Gastrocnemius medialis (tissue), 4 donors: ENCODE measurements around the gene TRIM37. TPM values are rescaled to one million over a fixed set of nuclear protein-coding genes. Genes with fewer than 3 reads are reported as not detected.

Source experiments
- ATAC-seq, 2 donors: fragments of 150-250 bp; one replicate each; pipeline ENCODE4 v1.9.1; 2016
- DNase-seq, 2 donors: peaks; one replicate each; pipeline ENCODE4 v3.0.0-alpha.2; 2019
- H3K27ac ChIP-seq, 4 donors: fragments of 200-600 bp; sonication (generic); 1 replicate in 1 of 4; 2 replicates in 3 of 4; pipeline ENCODE4 v1.5.1; 2016 to 2018; ENCODE audit warnings: mild to moderate bottlenecking in 2 of 4, moderate library complexity in 1 of 4
- H3K27me3 ChIP-seq, 3 donors: fragments of 200-600 bp; sonication (generic) in 2 of 3; 1 replicate in 1 of 3; 2 replicates in 2 of 3; pipeline versions ENCODE4 v1.5.1 to v1.6.0; 2016 to 2019; ENCODE audit warnings: mild to moderate bottlenecking in 1 of 3, moderate library complexity in 1 of 3
- H3K36me3 ChIP-seq, 2 donors: fragments of 200-600 bp; sonication (generic) in 1 of 2; one replicate each; pipeline ENCODE4 v1.5.1; 2017 to 2018
- H3K4me1 ChIP-seq, 2 donors: fragments of 200-600 bp; sonication (generic) in 1 of 2; one replicate each; pipeline ENCODE4 v1.5.1; 2016 to 2017; ENCODE audit warnings: mild to moderate bottlenecking in 2 of 2
- H3K4me3 ChIP-seq, 4 donors: fragments of 200-600 bp; sonication (generic) in 3 of 4; 1 replicate in 1 of 4; 2 replicates in 3 of 4; pipeline ENCODE4 v1.5.1; 2016 to 2019; ENCODE audit warnings: mild to moderate bottlenecking in 2 of 4
- H3K9me3 ChIP-seq, 3 donors: fragments of 200-600 bp; sonication (generic) in 2 of 3; 1 replicate in 1 of 3; 2 replicates in 2 of 3; pipeline ENCODE4 v1.5.1; 2016 to 2019
- CTCF ChIP-seq, 5 experiments: fragments of 450-650 bp in 3 of 5; fragments of 200-600 bp in 2 of 5; sonication (generic) in 2 of 5; IDR thresholded peaks in 4 of 5; conservative IDR thresholded peaks in 1 of 5; 1 replicate in 4 of 5; 2 replicates in 1 of 5; pipeline ENCODE4 v1.5.1; 2016 to 2019; ENCODE audit warnings: antibody characterized with exemption in 5 of 5, mild to moderate bottlenecking in 3 of 5, moderate library complexity in 3 of 5
- POLR2A ChIP-seq, 2 donors: fragments of 450-650 bp; IDR thresholded peaks; one replicate each; pipeline ENCODE4 v1.6.1; 2017; ENCODE audit warnings: antibody characterized with exemption in 2 of 2, mild to moderate bottlenecking in 2 of 2, moderate library complexity in 2 of 2
- in situ Hi-C, 4 donors: fragments of 200-750 bp; cut with MboI; loops; one replicate each; pipeline versions ENCODE4 v1.15.0 to v1.8.0; 2017; ENCODE audit warnings: low sequenced_read_pairs in 4 of 4
- intact Hi-C: fragments of 100-400 bp; cut with DNase I; formaldehyde crosslinking; loops from one replicate; pipeline ENCODE4 v1.15.1; 2023; ENCODE audit warnings: low total_unique reads
- total RNA-seq, 4 donors: library from RNA; depleted of rRNA; stranded (reverse); fragments of >200 nt; gene quantifications; one replicate each; pipeline versions ENCODE4 v1.1.0 to v1.2.3, GENCODE V29; 2016

The TRIM37 gene
- total RNA-seq, 4 donors from 2014 or later = 16.1 to 17.5 (median 16.3) TPM

DNA sequence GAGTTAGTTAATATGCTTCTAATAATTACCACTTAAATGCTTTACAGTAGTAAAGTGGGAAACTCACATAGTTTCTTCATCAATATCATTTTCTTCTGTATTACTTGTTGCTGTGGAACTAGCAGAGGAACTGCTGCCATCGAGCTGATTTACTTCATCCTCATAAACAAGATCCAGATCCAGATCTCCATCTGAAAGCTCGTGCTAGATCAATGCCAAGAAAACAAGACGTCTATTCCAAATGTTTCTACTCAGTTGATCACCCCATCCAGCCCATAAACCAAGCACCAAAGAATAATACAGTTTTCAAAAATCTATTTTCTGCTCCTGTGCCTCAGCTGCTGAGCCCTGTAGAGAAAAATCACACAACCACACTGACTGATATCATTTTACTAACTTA, 59.1 kb downstream of the TRIM37 start:
- no peaks in the 10 kb centered on the region for H3K9me3 ChIP-seq
- H3K4me1 ChIP-seq = no peaks in the 10 kb centered on the region
- H3K4me3 ChIP-seq = no peak overlapping the region
- DNase-seq (no peak), ATAC-seq (no peak)
- intact Hi-C loops (no loop called here), in situ Hi-C loops (no loop called here)
- H3K27me3 ChIP-seq = no peaks in the 10 kb centered on the region
- TF ChIP-seq CTCF (IDR thresholded peaks at IDR 0.05 in 4 of 5, conservative IDR thresholded peaks at IDR 0.05 in 1 of 5) (no peak), POLR2A (IDR thresholded peaks at IDR 0.05) (no peak)
- peaks cover 0 to 42% of the 10 kb centered on the region in 2 donors for H3K36me3 ChIP-seq
- no peak overlapping the region for H3K27ac ChIP-seq

- DNase-seq (no peak), ATAC-seq (no peak)
- Histone ChIP-seq H3K4me3 (no peak overlapping the region), H3K27ac (no peak overlapping the region), H3K36me3 (peaks cover 0 to 51% of the 10 kb centered on the region in 2 donors), H3K4me1 (no peaks in the 10 kb centered on the region), H3K9me3 (no peaks in the 10 kb centered on the region), H3K27me3 (no peaks in the 10 kb centered on the region)
- intact Hi-C loops = no loop called here
- no peak for TF ChIP-seq CTCF (IDR thresholded peaks at IDR 0.05 in 4 of 5, conservative IDR thresholded peaks at IDR 0.05 in 1 of 5)
- TF ChIP-seq POLR2A (IDR thresholded peaks at IDR 0.05) = no peak
- in situ Hi-C loops = no loop called here
Observed at GRCh38 chr17:59046192-59046591, 60.5 kb downstream of the TRIM37 start.

GRCh38 chr17:59038734-59039133, 67.9 kb downstream of the TRIM37 start:
- Histone ChIP-seq H3K9me3 (no peaks in the 10 kb centered on the region), H3K27ac (no peak overlapping the region), H3K27me3 (no peaks in the 10 kb centered on the region), H3K4me1 (peaks cover 3% of the 10 kb centered on the region in 2 donors), H3K4me3 (no peak overlapping the region), H3K36me3 (peaks cover 0 to 41% of the 10 kb centered on the region in 2 donors)
- DNase-seq (no peak), ATAC-seq (no peak)
- in situ Hi-C loops (no loop called here), intact Hi-C loops (no loop called here)
- TF ChIP-seq POLR2A (IDR thresholded peaks at IDR 0.05) (no peak), CTCF (IDR thresholded peaks at IDR 0.05 in 4 of 5, conservative IDR thresholded peaks at IDR 0.05 in 1 of 5) (no peak)

DNA sequence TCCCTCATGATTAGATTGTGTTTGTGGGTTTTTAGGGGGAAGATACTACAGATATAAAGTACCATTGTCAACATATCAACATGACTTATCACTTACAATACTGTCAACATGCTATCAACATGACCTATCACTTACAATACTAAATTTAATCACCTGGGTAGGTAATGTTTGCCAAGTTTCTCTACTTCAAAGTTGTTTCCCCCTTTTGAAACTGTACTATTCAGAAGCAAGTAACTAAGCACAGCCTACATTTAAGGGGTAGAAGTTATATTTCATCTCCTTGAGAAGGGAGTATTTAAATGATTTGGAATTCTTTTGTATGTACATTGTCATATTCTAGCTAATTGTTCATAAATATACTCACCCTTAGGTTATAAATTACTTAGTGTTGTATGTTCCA, 68.7 kb downstream of the TRIM37 start:
- no peak overlapping the region for H3K4me3 ChIP-seq
- H3K4me1 ChIP-seq = peaks cover 3% of the 10 kb centered on the region in 2 donors
- no peak for DNase-seq
- in situ Hi-C loops = no loop called here
- no peaks in the 10 kb centered on the region for H3K27me3 ChIP-seq
- H3K9me3 ChIP-seq = no peaks in the 10 kb centered on the region
- no peak for TF ChIP-seq CTCF (IDR thresholded peaks at IDR 0.05 in 4 of 5, conservative IDR thresholded peaks at IDR 0.05 in 1 of 5)
- no peak for TF ChIP-seq POLR2A (IDR thresholded peaks at IDR 0.05)
- ATAC-seq = no peak
- peaks cover 0 to 33% of the 10 kb centered on the region in 2 donors for H3K36me3 ChIP-seq
- H3K27ac ChIP-seq = no peak overlapping the region
- intact Hi-C loops = no loop called here

- TF ChIP-seq CTCF (IDR thresholded peaks at IDR 0.05 in 4 of 5, conservative IDR thresholded peaks at IDR 0.05 in 1 of 5) = no peak
- TF ChIP-seq POLR2A (IDR thresholded peaks at IDR 0.05) = no peak
- no peak for ATAC-seq
- Histone ChIP-seq H3K27ac (no peak overlapping the region), H3K4me1 (peaks cover 18 to 22% of the 10 kb centered on the region in 2 donors), H3K9me3 (no peaks in the 10 kb centered on the region), H3K4me3 (no peak overlapping the region), H3K36me3 (peaks cover 0 to 4% of the 10 kb centered on the region in 2 donors), H3K27me3 (no peaks in the 10 kb centered on the region)
- DNase-seq = no peak
- intact Hi-C loops = no loop called here
- in situ Hi-C loops = no loop called here
Observed at GRCh38 chr17:59030811-59031210, 75.9 kb downstream of the TRIM37 start.
